HTERT RPE-1 (cell line): ENCODE results near the gene MEF2D.

Experiments used
- in situ Hi-C: fragments of 300-500 bp; cut with MboI; formaldehyde crosslinking; loops from 4 replicates; pipeline ENCODE4 v1.14.3; 2020; ENCODE audit warnings: low sequenced_read_pairs

The MEF2D gene

DNA sequence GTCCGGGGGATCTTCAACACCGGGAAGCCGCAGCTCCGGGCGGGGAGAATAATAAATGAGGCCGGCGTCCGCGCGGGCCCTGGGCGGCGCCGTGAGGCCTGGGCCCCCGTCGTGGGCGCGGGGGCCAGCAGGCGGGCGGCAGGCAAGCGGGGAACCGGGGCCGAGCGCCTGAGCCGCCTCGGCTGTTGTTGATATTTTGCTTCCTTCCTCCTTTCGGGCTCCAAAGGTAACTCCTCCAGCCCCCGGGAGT, at the start of gene MEF2D:
TSS of gene MEF2D (minus strand) at position 233 of the 250 bp plus-strand sequence. CDS start 17,483 bp downstream, outside the sequence.
- in situ Hi-C loops: no loop called here

DNA sequence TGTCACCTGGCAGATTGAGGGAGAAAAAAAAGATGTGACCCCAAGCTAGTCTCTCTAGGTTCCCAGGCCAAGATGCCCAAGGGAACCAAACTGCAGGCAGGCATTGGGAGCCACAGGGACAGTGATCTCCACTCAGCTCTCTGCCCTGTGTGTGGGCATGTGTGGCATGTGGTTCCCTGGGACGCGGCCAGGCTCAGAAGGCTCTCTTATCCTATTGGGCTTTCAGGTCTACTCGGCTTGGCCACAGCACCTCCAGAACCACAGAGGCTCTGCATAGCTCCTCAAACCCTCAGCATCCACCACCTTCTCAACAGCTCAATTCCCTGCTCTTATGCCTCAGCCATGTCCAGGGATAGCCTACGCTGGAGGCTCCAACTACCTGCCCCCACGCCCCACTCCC, 49.8 kb upstream of the MEF2D start:
- in situ Hi-C loops: no loop called here

DNA sequence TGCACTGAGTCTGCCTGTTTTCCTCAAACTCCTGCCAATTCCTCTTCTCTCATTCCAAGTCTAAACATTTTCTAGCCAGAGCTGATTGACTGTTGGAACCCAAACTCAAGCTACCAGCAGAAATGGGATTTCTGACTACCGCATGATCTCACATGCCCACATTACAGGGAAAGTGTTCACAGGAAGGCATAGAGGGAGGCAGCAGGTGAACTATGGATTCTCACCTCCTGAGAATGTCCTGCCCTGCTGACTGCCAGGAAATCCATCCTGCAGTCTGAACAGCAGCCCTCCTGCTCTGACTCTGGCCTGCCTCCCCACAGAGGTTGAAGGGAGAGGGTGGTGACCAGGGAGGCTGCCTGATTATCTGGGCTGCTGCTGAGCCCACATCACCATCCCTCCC, 49.3 kb upstream of the MEF2D start:
- in situ Hi-C loops: no loop called here

DNA sequence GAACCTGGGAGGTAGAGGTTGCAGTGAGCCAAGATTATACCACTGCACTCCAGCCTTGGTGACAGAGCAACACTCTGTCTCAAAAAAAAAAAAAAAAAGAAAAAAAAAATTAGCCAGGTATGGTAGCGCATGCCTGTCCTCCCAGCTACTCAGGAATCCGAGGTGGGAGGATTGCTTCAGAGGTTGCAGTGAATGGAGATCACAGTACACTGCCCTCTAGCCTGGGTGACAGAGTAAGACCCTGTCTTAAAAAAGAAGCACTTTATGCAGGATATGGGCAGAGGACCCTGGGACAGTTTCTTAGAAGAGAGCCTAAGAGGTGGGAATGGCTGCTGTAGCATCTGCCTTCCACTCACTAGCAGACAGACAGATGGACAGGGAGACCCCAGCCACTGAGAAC, 48.8 kb upstream of the MEF2D start:
- in situ Hi-C loops: no loop called here

DNA sequence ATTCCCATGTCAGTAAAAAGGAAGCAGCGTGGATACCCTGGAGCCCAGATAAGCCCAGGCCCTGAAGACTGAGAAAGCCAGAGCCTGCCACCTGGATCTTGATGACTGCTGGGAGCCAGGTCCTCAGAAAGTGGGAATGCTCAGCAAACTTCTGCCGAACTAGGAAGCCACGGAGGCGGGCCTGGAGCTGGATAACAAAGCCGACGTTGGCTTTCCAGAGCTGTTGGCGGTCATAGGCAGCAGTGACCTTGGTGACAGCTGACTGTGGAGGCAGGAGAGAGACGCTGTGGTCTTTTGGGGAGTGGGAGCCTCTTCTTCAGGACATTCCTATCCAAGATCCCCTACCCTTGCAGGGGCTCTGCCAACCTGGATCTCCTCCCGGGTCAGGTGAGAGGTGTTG, 47.4 kb upstream of the MEF2D start:
- in situ Hi-C loops: no loop called here

DNA sequence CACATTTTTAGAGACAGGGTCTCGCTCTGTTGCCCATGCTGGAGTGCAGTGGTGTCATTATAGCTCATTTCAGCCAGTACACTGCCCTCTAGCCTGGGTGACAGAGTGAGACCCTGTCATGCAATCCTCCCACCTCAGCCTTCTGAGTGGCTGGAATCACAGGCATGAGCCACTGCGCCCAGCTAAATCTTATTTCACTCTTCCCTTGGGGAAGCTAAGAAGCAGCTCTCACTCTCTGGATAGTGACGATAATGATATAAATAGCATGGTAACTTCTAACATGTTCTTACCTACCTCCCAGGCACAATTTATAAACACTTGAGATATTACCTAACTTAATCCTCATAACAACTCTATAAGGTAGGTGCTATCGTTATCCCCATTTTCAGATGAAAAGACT, 46.9 kb upstream of the MEF2D start:
- in situ Hi-C loops: no loop called here

DNA sequence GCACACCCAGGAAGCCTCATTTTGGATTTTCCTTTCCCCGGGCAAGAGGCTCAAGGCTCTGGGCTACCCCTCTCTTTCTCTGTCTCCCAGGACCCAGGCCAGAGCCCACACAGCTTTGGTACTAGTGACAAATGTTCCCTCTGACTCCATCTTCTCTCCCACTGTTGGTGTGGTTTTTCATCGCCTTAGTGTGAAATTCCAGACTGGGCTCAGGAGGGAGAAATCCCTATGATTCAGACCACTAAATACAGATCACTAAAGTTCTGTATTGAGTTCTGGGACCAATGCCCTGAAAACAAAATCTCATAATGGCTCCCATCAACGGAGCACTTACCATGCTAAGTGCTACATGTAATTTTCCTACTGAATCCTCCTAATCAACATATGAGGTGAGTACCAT, 45.7 kb upstream of the MEF2D start:
- in situ Hi-C loops: no loop called here

DNA sequence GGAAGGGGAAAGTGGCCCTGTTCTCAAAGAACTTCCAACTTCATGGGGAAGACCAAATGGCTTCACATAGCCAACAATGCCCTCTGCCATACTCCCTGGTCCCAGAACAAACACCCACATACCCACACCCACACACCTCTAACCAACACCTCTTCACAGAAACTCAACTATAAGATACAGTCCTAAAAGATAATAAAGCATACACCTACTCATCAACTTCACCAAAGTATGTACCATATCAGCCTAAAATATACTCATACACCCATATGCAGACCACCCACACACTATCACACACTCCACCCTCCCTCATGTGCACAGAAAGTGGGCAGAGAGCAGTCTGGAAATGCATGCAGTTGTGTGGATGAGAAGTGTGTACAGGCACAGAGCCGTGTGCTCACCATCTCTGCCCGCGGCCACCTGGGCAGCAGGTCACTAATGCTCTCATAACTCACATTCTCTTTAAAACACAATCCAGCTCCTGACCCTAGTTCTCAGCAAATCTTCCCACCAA, 44.1 kb upstream of the MEF2D start:
- in situ Hi-C loops: no loop called here

DNA sequence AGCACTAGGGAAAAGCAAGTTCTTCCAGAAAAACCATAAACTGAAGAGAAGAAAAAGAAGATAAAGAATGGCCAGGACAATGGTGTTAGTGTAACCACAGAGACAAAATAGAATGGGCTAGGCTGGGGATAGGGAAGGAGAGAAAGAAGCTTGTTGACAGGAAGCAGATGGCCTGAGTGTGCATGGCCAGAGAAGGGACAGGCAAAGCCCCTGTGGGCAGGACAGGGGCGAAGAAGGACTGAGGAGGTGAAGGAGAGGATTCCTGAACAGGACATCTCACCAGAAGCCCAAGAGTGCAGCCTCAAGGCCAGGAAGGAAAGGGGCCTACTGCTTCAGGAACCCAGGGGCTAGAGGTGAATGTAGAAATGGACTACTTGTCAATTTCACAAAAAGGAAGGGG, 42.5 kb upstream of the MEF2D start:
- in situ Hi-C loops: no loop called here

DNA sequence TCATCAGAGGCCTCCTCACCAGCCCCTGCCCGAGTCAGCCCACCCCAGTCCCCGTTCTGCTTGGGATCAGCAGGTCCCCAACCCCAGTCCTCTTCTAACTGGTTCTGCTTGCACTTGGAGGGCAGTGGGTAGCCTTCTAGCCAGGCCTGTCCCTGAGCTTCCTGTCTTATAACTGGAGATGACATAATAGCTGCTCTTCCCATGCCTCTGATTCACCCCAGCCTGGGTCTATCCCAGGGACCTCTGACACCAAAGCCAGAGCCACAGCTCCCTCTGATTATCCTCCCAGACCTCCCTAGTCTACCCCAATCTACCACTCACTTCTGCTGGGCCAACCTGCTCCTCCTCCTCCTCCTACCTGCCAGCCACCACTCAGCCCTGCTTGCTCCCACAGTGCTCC, 40.4 kb upstream of the MEF2D start:
- in situ Hi-C loops: no loop called here

DNA sequence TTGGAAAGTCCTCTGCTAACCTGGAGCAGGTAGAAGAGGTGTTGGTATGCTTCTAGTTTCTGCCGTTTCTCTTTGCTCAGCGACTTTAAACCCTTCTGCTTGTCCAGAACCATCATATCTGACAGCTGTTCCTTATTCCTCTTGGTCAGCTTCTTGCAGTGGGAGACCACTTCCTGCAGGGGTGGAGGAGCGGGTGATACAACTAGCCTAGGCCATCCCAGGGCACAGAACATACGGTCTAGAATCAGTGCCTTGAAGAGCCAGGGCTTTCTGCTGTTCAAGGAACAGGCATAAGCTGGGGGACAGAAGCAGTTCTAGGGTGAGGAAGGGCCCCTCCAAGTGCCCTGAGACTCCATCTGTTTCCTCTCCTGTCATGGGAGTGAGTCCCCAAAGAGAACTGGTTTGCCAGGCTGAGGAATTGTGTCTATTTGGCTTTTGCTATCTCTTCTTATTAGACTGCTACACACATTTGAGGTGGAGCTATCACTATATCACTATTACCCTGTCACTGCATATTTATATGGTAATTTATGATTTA, 39.3 kb upstream of the MEF2D start:
- in situ Hi-C loops: no loop called here

DNA sequence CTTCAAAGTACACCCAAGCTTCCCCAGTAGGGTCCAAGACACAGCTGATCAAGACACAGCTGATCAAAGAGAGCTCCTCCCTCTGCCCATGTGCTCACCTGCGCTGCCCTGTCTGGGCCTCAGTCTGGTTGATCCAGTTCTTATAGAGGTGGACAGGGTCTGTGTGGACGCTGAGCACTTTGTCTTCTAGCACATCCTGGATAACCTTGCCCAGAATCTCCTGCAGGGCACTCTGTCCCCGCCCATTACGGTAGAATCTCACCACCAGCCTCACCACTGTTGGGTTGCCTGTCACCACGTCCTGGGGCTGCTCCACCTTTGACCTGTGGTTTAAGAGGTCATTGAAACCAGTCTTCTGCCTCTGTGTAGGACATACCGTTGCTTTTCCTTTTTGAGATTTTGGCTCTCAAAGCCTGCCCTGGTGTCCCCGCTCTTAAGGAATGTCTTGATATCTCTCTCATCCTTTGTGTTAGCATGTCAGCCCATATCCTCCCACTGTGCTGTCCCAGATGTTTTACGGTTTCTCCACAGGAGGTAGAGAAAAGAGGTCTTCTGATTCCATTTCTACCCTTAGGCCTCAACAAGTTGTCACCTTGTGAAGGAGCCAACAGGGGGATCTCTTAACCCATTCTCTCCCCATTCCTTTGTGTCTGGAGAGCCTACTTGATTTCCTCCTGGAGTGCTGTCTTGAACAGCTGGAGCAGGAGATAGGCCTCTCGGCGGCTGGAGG, 38.3 kb upstream of the MEF2D start:
- in situ Hi-C loops: no loop called here

DNA sequence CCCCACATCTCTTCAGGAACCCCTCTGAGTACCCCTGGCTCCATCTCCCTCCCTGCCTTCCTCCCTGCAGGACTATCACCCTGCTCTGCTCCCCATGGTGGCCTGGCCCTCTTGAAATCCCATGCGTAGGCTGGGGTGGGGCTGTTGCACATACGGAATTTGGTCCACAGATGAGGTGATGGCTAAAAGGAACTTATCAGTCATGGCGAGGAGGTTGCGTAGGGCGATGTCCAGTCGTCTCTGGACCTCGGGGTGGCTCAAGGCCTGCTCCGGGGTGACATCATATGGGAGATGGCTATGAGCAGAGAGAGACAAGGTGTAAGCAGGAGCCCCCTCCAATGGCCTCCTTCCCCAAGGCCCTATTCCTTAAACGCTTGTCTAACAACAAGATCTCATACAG, 36.5 kb upstream of the MEF2D start:
- in situ Hi-C loops: no loop called here

DNA sequence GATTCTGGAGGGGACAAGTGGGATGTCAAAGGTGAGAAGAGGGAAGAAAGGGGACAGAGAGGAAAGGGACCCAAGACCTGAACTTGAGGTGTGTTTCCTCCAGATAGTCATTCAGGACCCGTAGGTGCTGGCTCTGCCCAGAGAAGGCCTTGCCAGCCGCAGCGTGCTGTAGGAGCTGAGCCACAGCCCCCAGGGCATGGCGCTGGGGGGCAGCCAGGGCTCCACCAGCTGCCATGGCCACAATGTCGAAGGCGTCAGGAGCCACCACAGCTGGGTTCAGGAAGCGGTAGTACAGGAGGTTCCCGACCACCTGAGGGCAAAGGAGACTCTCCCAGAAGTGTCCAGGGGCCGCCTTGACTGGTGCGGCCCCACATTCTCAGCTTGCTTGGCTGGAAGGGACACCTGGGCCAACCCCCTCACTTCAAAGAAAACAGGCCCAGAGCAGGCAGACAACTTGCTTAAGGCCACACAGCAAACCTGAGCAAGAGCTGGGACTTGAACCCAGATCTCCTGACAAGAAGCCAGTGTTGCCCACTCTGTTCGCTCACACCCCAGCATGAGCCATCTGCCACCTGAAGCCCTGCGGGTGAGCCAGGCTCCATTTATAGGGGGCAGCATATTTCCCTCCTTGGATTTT, 34.0 kb upstream of the MEF2D start:
- in situ Hi-C loops: no loop called here

DNA sequence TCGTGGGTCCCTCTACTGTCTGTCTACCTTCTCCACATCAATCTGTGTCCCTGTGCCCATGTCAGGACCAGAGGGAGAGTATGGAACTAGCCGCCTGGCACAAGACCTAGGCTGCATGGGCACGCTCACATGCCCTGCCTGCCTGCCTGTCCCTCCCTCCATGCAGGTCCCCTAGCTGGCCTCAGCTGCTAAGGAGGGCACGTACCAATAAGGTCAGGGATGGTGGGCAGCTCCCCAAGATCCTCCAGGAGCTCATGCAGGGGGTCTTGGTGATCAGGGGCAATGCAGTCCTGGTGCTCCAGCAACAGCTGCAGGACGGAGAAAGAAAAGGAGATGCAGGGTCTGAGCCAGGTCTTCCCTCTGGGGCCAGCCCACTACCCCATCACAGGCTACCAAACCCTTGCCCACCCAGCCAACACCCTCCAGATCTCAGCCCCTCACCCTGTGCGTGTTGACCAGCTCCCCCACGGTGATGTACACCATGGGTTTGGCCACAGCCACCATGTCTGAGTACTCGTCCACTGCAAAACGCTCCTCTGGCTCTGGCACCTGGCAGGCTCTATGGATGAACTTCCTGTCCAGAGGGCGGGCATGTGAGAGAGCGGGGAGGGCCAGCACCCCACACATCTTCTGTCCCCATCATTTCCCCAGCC, 33.1 kb upstream of the MEF2D start:
- in situ Hi-C loops: no loop called here

DNA sequence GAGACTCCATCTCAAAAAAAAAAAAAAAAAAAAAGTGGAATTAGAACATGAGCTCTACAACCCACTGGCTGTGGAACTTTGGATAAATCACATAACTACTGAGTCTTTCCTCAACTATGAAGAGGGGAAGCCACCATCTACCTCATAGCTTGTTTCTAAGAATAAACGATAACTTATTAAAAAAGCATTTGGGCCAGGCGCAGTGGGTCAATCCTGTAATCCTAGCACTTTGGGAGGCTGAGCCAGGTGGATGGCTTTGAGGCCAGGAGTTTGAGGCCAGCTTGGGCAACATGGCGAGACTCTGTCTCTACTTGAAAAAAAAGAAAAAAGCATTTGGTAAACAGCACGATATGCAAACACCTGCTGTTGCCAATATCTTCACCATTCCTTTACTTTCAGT, 31.8 kb upstream of the MEF2D start:
- in situ Hi-C loops: no loop called here

DNA sequence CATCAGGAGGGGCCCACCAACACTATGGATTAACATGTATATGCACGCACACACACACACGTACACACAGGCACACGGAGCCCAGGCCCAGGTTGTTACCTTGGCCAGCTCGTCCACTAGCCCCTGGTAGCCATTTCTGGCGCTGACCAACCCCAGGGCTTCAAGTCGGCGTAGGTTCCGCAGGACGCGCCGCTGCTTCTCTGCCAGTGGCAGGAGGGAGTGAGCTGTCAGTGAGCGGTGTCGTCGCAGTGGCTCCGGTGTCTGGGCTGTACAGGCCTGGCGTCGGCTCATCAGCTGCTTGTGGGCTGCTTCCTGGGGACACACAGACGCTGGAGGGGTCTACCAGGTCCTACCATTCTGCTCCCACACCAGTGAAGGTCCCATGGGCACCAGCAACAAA, 29.4 kb upstream of the MEF2D start:
- in situ Hi-C loops: no loop called here

DNA sequence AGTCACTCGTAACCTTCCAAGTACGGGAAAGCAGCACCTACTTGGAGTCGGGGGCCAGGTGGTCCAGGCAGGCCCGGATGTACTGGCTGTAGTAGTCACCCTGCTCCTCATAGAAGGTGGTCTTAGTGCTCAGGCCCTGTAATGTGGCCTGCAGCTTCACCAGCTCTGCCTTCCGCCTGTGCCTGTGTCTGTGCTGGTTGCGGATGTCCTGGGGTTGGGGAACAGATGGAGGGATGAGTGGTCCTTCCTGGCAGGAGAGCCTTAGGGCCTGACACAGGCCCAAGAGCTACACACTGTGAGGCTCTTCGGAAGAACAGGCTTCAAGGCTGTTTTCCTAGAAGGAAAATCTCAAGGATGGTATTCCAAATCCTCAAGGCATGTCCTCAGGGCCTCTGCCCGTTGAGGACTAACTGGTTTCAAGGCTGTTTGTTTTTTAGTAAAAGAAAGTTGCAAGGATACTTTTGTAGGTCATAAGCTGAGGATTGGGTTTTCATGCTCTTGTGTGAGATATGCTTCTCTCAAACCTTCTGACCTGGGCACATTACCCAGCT, 28.4 kb upstream of the MEF2D start:
- in situ Hi-C loops: no loop called here

DNA sequence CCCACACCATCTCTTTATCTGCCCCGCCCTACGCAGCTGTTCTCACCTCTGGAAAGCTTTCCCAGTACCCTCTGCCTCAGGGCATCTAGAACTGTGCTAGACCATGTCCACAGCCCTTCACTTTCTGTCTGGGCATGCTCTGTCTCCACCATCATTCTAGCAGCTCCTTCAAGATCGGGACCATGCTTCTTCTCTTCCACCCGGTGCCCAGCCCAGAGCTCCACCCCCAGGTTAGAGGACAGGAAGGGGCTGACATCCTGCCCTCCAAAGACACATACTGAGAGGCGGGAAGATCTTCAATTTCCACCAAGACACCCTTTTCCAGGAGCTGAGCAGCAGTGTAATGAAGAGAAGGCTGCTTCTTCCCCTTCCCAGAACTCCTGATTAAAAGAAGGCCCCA, 27.7 kb upstream of the MEF2D start:
- in situ Hi-C loops: no loop called here

DNA sequence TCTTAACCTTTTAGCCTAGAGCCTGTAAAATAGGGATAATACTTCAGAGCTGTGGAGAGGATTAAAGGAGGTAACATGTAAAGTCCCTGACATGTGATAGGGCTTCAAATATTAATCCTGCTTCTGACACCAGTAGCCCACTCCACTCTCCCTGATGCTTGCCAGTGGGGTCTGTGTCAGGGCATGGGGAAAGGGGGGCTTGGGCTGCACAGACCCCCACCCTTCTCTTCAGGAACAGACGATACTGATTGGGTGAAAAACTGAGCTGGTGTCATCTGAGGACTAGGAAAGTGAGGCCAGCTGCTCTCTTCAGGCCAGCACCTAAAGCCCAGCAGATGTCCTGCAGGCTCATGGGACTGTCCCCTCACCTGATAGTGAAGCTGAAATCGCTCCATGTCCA, 27.0 kb upstream of the MEF2D start:
- in situ Hi-C loops: no loop called here

DNA sequence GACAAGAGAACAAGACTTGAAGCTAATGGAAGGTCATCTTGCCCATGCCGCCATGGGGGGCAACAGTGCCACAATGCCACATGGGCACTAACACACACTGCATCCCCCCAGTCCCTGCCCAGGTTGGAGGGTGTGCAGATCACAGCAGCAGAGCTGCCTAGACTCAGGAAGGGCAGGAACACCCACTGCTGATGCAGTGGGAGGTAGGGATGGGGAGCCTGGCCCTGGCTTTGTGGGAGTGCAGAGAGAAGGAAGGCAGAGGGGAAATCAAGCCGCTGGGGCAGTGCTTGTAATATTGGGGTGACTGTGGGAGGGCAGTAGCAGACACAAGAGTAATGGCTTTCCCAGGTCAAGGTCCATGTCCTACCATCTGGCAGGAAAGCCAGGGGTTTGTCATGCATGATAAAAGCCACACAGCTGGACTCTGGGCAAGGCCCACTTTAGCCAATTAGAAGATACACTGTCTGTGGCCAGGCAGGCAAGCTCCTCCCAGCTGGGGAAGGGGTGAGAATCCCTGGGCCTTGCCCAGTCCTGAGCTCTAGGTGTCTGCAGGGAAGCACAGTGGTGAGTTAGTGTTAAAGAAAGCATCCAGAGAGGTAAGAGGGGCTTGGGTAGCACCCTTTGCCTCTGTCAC, 25.4 kb upstream of the MEF2D start:
- in situ Hi-C loops: no loop called here
